HG02870 (cell line): ENCODE data around the gene DEPDC4.
"Not testable (repeated sequence)": the region's sequence is repeated elsewhere in the genome, so short reads cannot be mapped to it uniquely, and the experiment has no call there.

ENCODE experiments used
- ATAC-seq: cut with Tn5 transposase; IDR thresholded peaks from one replicate; pipeline ENCODE4 v1.9.1; 2021; ENCODE audit warnings: mild to moderate bottlenecking, moderate library complexity; ENCODE audit not compliant: unreplicated experiment

DEPDC4 gene

DNA sequence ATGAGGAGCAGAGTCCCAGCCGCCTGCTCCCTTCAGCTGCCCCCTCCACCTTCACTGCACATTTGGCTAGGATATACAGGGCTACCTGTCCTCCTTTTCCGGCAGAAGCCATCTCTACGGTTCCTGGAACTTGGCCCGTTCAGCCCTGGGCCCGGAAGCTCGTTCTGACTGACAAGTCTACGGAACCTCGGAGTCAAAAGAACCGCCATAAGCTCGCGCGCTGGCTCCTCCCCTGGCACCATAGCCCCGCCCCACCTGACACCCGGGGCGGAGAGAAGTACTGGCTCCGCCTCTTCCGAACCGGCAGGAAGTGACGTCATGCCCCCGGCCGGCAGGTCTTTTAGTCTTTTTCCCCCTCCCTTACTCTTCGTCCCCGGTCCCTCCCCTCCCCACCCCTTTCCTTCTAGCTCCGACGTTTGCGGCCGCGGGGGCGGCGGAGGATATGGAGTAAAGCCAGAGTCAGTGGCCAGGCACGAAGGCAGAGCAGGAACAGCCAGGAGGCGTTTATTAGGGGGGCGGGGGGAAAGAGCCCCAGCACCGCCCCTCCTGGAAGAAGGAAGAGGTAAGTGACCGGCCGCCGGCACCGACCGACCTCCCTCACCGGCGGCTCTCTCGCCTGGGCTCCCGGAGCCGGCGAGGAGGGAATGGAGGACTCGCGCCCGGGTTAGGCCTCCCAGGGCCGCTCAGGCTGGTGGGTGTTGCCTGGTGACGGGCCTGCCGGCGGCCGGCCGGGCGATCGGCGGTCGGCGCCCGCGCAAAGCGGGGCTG, at the start of gene DEPDC4, which contains the start of gene SCYL2:
DEPDC4 (minus strand) TSS at position 245 of the 768 bp plus-strand sequence; CDS start at position 242, 3 bp downstream.
SCYL2 (plus strand) TSS at position 343 of the 768 bp plus-strand sequence. CDS start 15,794 bp downstream, outside the sequence.
- peak; percentile 86 for ATAC-seq

DNA sequence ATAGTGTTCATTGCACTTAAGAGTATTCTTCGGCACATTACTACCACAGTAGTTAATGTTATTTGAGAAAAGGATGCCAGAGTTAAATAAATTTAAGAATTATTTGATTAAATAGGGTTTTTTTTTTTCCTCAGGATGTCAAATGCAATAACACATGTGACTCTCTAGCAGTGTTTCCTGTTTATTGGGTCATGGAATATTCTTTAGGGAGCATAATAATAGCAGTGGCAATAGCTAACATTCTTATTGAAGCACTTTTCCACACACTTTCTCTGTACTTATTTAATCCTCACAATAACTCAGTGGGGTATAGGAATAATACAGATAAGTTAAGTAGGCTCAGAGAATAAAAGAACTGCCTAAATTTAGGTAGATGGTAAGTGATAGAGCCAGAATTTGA, 44.4 kb upstream of the DEPDC4 start:
- ATAC-seq: no peak

DNA sequence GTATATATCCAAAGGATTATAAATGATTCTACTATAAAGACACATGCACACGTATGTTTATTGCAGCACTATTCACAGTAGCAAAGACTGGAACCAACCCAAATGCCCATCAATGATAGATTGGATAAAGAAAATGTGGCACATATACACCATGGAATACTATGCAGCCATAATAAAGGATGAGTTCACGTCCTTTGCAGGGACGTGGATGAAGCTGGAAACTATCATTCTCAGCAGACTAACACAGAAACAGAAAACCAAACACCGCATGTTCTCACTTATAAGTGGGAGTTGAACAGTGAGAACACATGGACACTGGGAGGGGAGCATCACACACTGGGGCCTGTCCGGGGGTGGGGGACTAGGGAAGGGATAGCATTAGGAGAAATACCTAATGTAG, 41.3 kb upstream of the DEPDC4 start:
- ATAC-seq: not testable (repeated sequence)

DNA sequence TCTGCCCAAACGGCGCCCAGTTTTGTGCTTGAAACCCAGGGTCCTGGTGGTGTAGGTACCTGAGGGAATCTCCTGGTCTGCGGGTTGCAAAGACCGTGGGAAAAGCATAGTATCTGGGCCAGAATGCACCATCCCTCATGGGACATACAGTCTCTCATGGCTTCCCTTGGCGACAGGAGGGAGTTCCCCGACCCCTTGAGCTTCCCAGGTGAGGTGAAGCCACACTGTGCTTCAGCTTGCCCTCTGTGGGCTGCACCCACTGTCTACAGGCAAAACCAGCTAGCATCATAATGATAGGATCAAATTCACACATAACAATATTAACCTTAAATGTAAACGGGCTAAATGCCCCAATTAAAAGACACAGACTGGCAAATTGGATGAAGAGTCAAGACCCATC, 37.5 kb upstream of the DEPDC4 start:
- ATAC-seq: not testable (repeated sequence)

DNA sequence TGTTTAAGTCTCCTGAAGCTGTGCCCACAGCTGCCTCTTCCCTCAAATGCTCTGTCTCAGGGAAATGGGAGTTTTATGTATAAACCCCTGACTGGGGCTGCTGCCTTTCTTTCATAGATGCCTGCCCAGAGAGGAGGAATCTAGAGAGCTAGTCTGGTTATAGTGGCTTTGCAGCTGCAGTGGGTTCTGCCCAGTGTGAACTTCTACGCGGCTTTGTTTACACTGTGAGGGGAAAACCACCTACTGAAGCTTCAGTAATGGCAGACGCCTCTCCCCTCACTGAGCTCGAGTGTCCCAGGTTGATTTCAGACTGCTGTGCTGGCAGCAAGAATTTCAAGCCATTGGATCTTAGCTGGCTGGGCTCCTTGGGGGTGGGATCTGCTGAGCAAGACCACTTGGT, 37.0 kb upstream of the DEPDC4 start:
- ATAC-seq: no peak

DNA sequence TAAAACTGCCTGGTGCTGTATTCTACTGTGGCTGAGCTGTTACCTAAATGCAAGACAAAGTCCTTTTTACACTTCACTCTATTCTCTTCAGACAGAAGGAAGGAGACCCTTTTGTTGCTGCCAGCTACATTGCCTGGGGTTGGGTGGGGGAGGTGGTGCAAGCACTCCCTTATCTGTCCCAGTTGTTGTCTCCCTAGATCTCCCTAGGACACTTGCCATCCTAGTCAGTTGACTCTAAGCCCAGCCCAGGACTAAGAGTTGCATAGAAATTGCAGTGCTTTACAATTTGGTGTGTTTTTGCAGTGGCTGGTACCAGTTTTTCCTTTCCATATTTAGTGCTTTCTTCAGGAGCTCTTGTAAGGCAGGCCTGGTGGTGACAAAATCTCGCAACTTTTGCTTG, 35.2 kb upstream of the DEPDC4 start:
- ATAC-seq: no peak

DNA sequence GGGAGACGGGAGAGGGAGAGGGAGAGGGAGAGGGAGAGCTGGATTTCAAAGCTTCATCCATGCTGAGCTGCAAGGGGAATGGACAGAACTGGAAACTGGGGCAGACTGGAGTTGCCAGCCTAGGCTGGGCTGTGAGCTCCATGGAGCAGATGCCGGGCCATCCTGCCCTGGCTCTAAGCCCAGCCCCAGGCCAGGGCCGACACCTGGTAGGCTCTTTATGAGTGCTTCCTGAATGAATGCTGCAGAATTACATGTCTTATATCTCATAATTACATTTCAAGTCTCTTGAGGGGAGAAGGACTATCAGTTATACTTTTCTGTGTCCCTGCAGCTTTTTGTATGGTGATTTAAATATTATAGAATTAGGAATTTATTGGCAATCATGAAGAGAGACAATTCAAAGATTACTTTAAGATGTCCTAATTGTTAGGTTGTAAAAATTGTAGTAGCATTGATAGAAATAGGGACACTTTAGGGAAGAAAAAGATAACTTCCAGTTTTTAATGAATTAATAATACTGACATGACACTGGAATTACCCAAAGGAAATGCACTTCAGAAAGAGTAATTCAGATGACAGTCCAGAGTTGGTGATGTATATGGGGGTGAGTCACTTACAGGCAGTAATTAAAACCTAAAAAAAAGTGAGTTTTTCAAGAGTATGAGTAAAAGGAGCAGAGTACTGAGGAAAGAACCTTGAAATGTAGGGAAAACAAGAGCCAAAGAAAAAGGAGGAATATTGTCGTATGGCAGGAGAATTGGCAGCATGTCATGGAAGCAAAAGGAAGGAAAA, 29.1 kb upstream of the DEPDC4 start:
- ATAC-seq: no peak

DNA sequence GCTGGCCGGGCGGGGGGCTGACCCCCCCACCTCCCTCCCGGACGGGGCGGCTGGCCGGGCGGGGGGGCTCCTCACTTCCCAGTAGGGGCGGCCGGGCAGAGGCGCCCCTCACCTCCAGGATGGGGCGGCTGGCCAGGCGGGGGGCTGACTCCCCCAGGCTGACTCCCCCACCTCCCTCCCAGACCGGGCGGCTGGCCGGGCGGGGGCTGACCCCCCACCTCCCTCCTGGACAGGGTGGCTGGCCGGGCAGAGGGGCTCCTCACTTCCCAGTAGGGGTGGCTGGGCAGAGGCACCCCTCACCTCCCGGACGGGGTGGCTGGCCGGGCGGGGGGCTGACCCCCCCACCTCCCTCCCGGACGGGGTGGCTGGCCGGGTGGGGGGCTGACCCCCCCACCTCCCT, 27.5 kb upstream of the DEPDC4 start:
- not testable (repeated sequence) for ATAC-seq

DNA sequence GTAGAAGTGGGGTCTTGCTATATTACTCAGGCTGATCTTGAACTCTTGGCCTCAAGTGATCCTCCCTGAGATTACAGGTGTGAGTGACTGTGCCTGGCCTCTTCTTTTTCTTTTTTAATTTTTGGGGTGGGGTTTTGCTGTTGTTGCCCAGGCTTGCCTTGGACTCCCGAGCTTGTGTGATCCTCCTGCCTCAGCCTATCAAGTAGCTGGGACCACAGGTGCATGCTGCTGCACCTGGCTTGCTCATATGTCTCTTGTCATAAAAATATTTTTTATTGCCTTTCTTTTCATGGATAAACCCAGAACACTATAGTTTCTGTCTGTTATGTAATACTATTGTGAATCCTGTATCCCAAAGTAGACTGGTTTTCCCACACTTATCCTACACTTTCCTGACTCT, 26.1 kb upstream of the DEPDC4 start:
- no peak for ATAC-seq

DNA sequence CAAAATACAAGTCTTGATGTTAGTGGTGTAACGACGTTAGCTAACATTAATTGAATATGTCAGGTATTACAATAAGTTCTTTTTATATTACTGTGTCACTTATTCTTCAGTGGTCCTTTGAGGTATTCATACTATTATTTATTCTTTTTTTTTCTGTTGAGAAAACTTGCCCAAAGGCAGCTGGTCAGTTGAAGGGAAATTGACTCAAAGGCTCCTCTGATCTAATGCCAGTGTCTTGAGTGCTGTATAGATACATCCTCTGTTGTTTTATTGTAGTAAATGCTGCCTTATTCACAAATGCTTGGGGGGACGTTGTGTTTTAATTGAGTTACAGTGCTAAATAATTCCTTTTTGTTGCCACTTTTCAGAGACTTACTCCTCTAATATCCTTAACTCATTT, 23.1 kb upstream of the DEPDC4 start:
- ATAC-seq: no peak

DNA sequence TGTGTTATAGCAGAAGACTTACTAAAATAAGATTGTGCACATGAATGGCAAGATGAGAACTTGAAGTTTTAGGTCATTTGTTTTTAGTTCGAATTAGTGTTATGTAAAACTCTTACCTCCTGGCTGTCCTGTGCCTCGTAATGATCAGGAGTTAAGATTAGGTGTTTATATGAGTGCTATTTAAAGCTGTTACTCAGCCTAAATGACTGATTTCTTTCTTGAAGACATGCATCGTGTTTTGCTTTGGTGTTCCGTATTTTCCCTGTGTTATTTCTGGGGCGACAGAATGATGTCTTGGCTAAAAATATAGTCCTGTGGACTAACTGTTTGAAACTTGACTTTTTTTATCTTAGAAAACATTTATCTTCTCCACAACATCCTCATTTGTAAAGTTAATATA, 22.2 kb upstream of the DEPDC4 start:
- ATAC-seq: no peak

DNA sequence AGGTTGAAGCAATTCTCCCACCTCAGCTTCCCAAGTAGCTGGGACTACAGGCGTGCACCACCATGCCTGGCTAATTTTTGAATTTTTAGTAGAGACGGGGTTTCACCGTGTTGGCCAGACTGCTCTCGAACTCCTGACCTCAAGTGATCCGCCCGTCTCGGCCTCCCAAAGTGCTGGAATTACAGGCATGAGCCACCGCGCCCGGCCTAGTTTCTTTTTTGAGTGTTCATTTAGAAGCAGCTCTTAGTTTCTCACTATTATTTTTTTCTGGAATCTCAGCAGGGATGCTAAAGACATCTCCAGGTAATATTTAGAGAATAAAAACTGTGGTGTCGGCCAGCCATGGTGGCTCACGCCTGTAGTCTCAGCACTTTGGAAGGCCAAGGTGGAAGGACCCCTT, 17.7 kb upstream of the DEPDC4 start:
- ATAC-seq: not testable (repeated sequence)

DNA sequence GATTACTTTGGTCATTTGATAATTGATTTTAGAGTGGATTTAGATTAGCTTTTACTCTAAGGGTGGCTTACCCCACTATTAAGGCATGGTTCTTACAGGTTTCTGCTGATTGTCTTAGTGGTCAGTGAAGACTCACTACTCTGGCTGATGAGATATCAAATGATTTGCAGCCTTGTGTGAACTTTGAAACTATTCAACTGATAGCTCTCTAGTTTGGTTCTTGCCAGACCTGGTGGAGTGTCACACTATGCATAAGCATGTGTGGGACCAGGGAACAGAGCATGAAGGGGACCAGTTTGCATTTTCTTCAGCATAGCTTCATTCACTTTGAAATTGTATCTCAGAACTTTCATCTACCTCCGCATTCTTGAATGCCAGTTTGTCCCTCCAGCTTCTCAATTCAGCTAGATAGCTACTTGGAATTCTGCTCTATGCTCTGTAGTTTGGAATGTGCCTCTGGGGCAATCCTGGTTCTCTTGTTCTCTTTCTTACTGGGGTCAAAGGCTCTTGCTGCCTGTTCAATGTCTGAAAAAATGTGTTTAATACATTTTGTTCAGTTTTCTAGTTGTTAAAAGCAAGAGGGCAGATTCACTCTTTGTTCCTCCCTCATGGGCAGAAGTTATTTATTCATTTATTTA, 12.8 kb upstream of the DEPDC4 start:
- ATAC-seq: no peak

DNA sequence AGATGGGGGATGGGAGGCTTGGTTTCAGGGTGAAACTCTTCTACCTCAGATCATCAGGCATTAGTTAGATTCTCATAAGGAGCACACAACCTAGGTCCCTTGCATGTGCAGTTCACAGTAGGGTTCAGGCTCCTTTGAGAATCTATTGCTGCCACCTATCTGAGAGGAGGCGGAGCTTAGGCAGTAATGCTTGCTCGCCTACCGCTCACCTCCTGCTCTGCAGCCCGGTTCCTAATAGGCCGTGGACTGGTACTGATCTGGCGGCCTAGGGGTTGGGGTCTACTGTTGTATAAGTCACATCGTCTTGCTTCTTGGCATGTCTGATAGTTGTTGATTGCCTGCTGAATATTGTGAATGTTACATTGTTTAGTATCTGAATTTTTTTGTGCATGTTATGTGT, 12.3 kb upstream of the DEPDC4 start:
- ATAC-seq: no peak

DNA sequence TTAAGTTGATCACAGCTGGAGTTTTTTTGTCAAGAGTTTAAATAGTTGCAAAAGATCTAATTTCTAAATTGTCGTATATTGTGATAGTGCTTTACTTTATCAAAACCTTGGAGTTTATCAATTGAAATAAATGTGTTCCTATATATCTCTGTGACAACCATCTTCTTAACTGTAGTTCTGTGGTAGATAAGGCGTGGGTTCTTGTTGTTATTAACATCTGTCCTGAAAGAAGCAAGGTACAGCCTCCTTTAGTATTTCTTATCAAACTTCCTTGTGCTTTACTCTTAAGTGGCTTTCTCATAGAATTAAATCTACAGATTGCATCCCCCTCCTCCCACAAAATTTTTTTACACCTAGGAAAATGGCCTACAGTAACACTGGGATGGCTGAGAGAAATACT, 7.4 kb upstream of the DEPDC4 start:
- no peak for ATAC-seq

DNA sequence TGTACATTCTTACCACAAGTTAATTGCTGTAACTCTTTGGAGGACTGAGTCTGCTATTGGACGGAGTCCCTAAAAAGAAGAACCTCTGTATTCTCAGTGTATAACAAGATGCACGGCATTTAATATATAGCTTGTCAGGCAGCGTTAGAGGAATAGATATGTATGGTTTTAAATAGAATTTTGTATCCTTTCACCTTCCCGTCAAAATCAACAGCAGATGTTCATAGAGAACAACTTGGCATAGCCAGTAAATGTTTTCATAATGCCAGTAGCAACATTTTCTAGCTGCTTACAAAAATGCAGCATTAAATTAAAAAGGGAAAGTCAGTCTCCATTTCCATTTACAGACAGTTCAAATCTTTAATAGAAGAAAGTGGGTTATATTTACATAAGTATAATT, 6.9 kb upstream of the DEPDC4 start:
- ATAC-seq: no peak

DNA sequence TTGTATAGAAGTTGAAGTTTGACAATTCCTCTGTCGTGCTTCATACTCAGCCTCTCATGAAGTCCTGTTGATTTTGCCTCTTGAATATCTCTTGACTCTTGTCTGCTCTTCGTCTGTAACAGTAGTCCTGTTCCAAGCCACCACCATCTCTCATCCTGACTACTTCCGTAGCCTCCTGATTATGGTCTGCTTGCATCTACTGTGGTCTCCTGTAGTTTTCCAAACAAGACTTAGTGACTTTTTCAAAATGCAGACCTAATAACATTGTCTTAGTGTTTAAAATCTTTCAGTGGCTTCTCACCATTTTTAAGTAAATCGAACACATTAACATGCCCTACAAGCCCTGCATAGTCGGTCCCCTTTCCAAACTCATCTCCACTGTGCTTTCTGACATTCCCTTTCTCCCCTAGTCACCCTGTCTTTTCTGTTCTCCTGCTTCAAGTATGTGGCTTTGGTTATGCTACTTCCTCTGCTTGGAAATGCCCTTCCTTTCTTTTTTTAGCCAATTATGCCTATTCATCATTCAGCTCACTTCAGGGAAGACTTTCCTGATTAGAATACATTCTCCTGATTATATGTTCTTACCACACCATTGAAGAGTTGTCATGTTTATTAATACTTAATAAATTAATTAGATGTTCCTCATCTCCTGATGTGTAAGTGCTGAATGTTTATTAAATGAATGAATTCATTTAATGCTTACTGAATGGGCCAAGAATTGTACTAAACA, 2.1 kb upstream of the DEPDC4 start:
- ATAC-seq: no peak

DNA sequence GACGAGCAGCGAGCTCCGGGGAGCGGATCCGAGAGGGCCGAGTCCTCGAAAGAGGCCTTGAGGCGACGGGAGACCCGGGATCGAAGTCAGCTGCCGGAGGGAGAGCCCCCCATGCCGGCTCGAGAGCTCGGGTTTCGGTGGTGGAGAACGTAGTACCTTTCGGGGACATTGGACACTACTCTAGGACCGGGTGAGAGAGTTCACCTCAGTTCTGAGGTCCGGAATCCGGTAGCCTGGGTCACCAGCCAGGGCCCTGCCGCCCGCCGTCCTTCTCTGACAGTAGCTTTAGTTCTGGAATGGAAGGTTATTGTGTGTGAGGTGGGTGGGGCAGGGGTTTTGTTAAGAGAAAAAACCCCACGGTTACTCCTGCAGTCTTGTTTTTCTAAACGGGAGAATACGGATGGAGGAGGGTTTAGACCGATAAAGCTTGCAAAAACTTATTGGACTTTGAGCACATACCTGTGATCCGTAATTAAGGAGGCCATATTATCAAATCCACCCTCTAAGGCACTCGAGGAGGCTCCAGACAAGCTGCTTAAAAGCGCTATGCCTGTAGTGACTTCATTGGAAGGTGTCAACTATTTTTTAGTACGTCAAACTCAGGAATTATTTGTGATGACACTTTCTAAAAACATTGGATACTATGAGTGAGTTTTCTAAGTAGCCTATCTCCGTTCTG, 863 bp upstream of the DEPDC4 start:
- peak; percentile 8 for ATAC-seq

DNA sequence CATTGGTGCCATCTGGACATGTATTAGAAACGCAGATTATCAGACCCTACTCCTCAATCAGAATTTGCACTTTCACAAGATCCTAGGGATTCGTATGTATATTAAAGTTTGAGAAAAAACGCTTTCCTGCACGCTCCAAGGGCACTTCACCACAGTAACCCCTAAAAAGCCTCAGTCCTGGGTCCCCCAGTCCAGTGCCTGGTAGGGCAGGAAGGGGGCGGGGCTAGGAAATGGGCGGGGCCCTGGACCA, 369 bp downstream of the DEPDC4 start:
- ATAC-seq: peak; percentile 80

DNA sequence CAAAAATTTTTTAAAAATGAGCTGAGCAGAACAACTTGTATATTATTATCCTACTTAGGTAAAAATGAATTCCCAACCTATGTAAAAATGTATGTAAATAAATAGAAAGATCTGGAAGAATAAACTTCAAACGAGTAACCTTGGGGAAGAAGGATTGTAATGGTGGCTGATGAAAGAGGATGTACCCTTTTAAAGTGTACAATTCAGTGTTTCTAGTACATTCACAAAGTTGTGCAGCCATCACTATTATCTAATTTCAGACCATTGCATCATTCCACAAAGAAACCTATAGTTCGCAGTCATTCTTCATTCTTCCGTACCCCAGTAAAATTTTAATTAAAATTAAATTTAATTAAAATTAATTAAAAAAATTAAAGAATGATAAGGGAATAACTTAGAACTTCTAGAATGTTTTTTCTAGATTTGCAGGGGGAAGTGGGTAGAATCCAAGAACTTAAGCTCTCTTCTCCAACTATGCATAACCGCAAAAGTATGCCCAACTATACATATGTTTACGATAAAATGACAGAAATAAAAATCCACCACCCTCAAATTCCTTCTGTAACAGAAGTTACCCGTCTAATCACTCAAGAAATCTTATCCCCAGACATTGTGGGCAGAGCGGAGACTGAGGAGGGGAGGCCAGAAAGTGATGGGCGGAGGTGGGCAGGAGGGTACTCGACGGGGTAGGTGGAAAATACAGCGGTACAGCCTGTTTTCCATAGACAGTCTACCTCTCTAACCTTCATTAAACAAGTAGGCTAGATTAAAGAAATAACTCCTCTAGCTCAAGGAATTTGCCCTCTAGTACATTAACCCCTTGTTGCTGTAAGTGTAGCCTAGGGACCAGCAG, 921 bp downstream of the DEPDC4 start:
- ATAC-seq: peak; percentile 3
